Measurements from ENCODE around the gene LMF2.

LMF2 gene

DNA sequence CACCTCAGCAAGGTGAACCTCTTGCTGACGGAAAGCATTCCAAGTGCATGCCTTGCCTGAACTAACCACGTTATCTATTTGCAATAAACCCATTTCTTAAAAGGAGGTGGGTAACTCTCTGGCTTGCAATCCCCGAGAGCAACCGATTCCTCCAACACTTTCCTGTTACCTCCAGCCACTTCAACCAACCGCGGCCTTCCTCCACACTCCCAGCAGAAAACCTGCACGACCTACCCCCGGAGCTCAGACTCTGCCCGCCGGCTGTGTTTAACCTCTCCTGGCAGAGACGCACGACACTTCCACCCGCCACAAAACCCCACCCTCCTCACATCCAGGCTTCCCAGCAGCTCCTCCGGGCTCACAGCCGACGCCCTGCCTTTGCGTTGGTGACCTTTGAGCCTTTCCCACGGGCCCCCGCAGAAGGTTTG is 17.2 kb upstream of the LMF2 start:
- peak overlapping the region; percentile 79 for H3K4me3 ChIP-seq (ENCODE audit: low read depth, low read length)
- H3K4me1 ChIP-seq (ENCODE audit: control insufficient read depth, insufficient read depth, low read length): no peaks in the 10 kb centered on the region; the same call in 1 of the 2 replicates
- ChIA-PET CTCF (interaction anchor here (1.1 to 2.7 kb wide), 5 partner anchors 10 to 40 kb away, joined by 6 to 37 read pairs (median 17); partner anchors contain the start of genes LMF2, NCAPH2 and SYCE3), POLR2A (interaction anchor here (0.9 to 5.3 kb wide), 16 partner anchors 8 to 277 kb away, joined by 3 to 189 read pairs (median 8); partner anchors contain the start of genes CHKB, KLHDC7B, LMF2 and NCAPH2)
- peaks cover 0 to 43% of the 10 kb centered on the region in 2 experiments; a peak in 2 of 3 replicates for H3K36me3 ChIP-seq (ENCODE audit: control insufficient read depth in 2 of 2, insufficient read depth in 1 of 2, low read length in 2 of 2)
- TF ChIP-seq HOXC10 (CRISPR knock-in tag; IDR thresholded peaks at IDR 0.05) (peak; percentile 61; the same call in 1 of the 2 replicates), ZNF548 (tag by site-specific recombination; IDR thresholded peaks at IDR 0.05) (peak; percentile 87), ZNF776 (tag by site-specific recombination; IDR thresholded peaks at IDR 0.05; ENCODE audit: borderline replicate concordance) (no peak), HOXD13 (CRISPR knock-in tag; IDR thresholded peaks at IDR 0.05; ENCODE audit: borderline replicate concordance) (peak; percentile 4; the same call in 1 of the 2 replicates), ZBTB17 (tag by site-specific recombination; IDR thresholded peaks at IDR 0.05) (peak; percentile 6; the same call in 1 of the 2 replicates), MYNN (tag by site-specific recombination; IDR thresholded peaks at IDR 0.05; ENCODE audit: borderline replicate concordance) (no peak), ZEB2 (tag by site-specific recombination; IDR thresholded peaks at IDR 0.05) (0 out of 2 replicates have a peak, but pooled peaks have one; percentile 6), ZNF677 (tag by site-specific recombination; IDR thresholded peaks at IDR 0.05) (no peak), ZNF248 (tag by site-specific recombination; IDR thresholded peaks at IDR 0.05) (no peak), ZSCAN16 (tag by site-specific recombination; IDR thresholded peaks at IDR 0.05) (no peak), ZNF341 (tag by site-specific recombination; IDR thresholded peaks at IDR 0.05; ENCODE audit: low read depth) (peak; percentile 32; the same call in 1 of the 2 replicates), ZFP41 (tag by site-specific recombination; IDR thresholded peaks at IDR 0.05; ENCODE audit: borderline replicate concordance) (no peak), ZNF76 (tag by site-specific recombination; IDR thresholded peaks at IDR 0.05; ENCODE audit: borderline replicate concordance, low read depth) (no peak), KLF9 (tag by site-specific recombination; IDR thresholded peaks at IDR 0.05; ENCODE audit: low read depth) (no peak), ZNF600 (tag by site-specific recombination; IDR thresholded peaks at IDR 0.05) (no peak)
- TF ChIP-seq, protein P1, sequence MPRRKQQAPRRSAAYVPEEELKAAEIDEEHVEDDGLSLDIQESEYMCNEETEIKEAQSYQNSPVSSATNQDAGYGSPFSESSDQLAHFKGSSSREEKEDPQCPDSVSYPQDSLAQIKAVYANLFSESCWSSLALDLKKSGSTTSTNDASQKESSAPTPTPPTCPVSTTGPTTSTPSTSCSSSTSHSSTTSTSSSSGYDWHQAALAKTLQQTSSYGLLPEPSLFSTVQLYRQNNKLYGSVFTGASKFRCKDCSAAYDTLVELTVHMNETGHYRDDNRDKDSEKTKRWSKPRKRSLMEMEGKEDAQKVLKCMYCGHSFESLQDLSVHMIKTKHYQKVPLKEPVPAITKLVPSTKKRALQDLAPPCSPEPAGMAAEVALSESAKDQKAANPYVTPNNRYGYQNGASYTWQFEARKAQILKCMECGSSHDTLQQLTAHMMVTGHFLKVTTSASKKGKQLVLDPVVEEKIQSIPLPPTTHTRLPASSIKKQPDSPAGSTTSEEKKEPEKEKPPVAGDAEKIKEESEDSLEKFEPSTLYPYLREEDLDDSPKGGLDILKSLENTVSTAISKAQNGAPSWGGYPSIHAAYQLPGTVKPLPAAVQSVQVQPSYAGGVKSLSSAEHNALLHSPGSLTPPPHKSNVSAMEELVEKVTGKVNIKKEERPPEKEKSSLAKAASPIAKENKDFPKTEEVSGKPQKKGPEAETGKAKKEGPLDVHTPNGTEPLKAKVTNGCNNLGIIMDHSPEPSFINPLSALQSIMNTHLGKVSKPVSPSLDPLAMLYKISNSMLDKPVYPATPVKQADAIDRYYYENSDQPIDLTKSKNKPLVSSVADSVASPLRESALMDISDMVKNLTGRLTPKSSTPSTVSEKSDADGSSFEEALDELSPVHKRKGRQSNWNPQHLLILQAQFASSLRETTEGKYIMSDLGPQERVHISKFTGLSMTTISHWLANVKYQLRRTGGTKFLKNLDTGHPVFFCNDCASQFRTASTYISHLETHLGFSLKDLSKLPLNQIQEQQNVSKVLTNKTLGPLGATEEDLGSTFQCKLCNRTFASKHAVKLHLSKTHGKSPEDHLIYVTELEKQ (tag by site-specific recombination; IDR thresholded peaks at IDR 0.05; ENCODE audit: borderline replicate concordance): no peak
- TF ChIP-seq, protein P2, sequence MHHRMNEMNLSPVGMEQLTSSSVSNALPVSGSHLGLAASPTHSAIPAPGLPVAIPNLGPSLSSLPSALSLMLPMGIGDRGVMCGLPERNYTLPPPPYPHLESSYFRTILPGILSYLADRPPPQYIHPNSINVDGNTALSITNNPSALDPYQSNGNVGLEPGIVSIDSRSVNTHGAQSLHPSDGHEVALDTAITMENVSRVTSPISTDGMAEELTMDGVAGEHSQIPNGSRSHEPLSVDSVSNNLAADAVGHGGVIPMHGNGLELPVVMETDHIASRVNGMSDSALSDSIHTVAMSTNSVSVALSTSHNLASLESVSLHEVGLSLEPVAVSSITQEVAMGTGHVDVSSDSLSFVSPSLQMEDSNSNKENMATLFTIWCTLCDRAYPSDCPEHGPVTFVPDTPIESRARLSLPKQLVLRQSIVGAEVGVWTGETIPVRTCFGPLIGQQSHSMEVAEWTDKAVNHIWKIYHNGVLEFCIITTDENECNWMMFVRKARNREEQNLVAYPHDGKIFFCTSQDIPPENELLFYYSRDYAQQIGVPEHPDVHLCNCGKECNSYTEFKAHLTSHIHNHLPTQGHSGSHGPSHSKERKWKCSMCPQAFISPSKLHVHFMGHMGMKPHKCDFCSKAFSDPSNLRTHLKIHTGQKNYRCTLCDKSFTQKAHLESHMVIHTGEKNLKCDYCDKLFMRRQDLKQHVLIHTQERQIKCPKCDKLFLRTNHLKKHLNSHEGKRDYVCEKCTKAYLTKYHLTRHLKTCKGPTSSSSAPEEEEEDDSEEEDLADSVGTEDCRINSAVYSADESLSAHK (tag by site-specific recombination; IDR thresholded peaks at IDR 0.05): no peak
- H3K27ac ChIP-seq (ENCODE audit: extremely low read depth, low read depth, low read length): peak overlapping the region; percentile 90
- H3K9me3 ChIP-seq (ENCODE audit: control insufficient read depth, insufficient read depth, low read depth, low read length): no peaks in the 10 kb centered on the region

DNA sequence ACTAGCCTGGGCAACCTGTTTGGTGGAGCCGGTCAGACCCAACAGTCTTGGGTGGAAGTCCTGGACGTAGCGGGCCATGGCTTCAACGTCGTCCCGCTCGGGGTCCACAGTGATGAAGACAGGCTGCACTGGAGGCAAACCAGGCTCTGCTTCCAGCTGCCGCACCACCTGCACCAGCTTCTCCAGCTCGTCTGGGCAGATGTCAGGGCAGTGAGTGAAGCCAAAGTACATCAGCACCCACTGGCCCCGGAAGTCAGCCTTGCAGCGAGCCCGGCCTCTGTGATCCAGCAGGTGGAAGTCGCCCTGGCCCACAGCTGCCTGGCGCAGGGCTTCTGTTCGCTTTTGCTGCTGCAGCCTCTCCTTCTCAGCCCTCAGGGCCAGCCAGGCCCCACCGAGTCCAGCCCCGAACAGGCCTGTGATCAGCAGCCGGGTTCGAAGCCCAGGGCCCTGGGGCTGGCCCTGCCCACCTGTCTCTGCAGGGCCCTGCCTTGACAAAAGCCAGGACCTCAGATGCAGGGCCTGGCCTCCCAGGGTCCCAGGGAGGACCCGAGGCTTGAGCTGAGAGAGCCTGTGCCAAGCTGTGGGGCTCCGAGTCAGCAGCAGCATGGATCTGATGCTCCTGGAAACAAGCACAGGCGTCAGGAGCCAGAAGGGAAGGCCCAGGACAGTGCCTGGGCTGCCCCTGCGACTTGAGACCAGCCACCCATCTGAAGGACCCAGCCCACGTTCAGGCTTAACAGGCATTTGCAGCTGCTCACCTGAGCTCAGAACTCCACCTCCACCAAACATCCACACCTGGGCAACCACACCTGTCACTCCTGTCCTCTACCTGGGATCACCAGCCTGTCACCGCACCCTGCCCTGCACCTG is 16.5 kb upstream of the LMF2 start:
- H3K36me3 ChIP-seq (ENCODE audit: control insufficient read depth in 2 of 2, insufficient read depth in 1 of 2, low read length in 2 of 2): peaks cover 0 to 49% of the 10 kb centered on the region in 2 experiments; a peak in 2 of 3 replicates
- H3K4me3 ChIP-seq (ENCODE audit: low read depth, low read length): peak overlapping the region; percentile 79
- ChIA-PET POLR2A (interaction anchor here (0.9 to 5.3 kb wide), 11 partner anchors 9 to 276 kb away, joined by 3 to 189 read pairs (median 19); partner anchors contain the start of genes CHKB, LMF2, NCAPH2 and SYCE3), CTCF (interaction anchor here (2.1 to 2.7 kb wide), 4 partner anchors 9 to 41 kb away, joined by 13 to 37 read pairs (median 24); partner anchors contain the start of genes LMF2, NCAPH2 and SYCE3)
- no peaks in the 10 kb centered on the region; the same call in 1 of the 2 replicates for H3K4me1 ChIP-seq (ENCODE audit: control insufficient read depth, insufficient read depth, low read length)
- peak overlapping the region; percentile 90; the same call in 1 of the 2 replicates for H3K27ac ChIP-seq (ENCODE audit: extremely low read depth, low read depth, low read length)
- no peaks in the 10 kb centered on the region for H3K9me3 ChIP-seq (ENCODE audit: control insufficient read depth, insufficient read depth, low read depth, low read length)
- TF ChIP-seq ZBTB20 (tag by site-specific recombination; IDR thresholded peaks at IDR 0.05): peak; percentile 43
- TF ChIP-seq ZBTB17 (tag by site-specific recombination; IDR thresholded peaks at IDR 0.05): peak; percentile 96
- TF ChIP-seq GLIS1 (tag by site-specific recombination; IDR thresholded peaks at IDR 0.05): peak; percentile 51
- no peak for TF ChIP-seq ZNF157 (tag by site-specific recombination; IDR thresholded peaks at IDR 0.05)
- no peak for TF ChIP-seq YY1 (tag by site-specific recombination; IDR thresholded peaks at IDR 0.05)
- peak; percentile 99 for TF ChIP-seq ZNF335 (tag by site-specific recombination; conservative IDR thresholded peaks at IDR 0.05)
- peak; percentile 91 for TF ChIP-seq ZEB2 (tag by site-specific recombination; IDR thresholded peaks at IDR 0.05)
- TF ChIP-seq SCRT2 (tag by site-specific recombination; IDR thresholded peaks at IDR 0.05): peak; percentile 47; the same call in 1 of the 2 replicates
